HG02973 (cell line): ENCODE measurements around the gene CDCA7.
"Not testable (repeated sequence)": the region's sequence is repeated elsewhere in the genome, so short reads cannot be mapped to it uniquely, and the experiment has no call there.

Experiments
- ATAC-seq: cut with Tn5 transposase; IDR thresholded peaks from one replicate; pipeline ENCODE4 v1.9.1; 2021; ENCODE audit warnings: moderate library complexity; ENCODE audit not compliant: unreplicated experiment

The CDCA7 gene

GRCh38 chr2:173354582-173355131 lies at the start of gene CDCA7:
Gene CDCA7, plus strand, starts transcription at chr2:173354872. Its CDS starts 92 bp downstream, at chr2:173354964.
- ATAC-seq: peak; percentile 51

GRCh38 chr2:173305303-173305702 lies 49.4 kb upstream of the CDCA7 start:
- no peak for ATAC-seq

GRCh38 chr2:173307293-173307692 lies 47.4 kb upstream of the CDCA7 start:
- ATAC-seq: peak; percentile 71

- not testable (repeated sequence) for ATAC-seq
Measured at GRCh38 chr2:173309370-173309769, 45.3 kb upstream of the CDCA7 start.

- no peak for ATAC-seq
Measured at GRCh38 chr2:173311844-173312606, 42.6 kb upstream of the CDCA7 start.

GRCh38 chr2:173323371-173323770 lies 31.3 kb upstream of the CDCA7 start:
- ATAC-seq: no peak

GRCh38 chr2:173326806-173327205 lies 27.9 kb upstream of the CDCA7 start:
- ATAC-seq: no peak

- no peak for ATAC-seq
Measured at GRCh38 chr2:173327421-173327820, 27.3 kb upstream of the CDCA7 start.

- not testable (repeated sequence) for ATAC-seq
Measured at GRCh38 chr2:173333003-173333402, 21.7 kb upstream of the CDCA7 start.

GRCh38 chr2:173339807-173340206 lies 14.9 kb upstream of the CDCA7 start:
- ATAC-seq: no peak

GRCh38 chr2:173343921-173344320 lies 10.8 kb upstream of the CDCA7 start:
- ATAC-seq: no peak

- ATAC-seq: no peak
Measured at GRCh38 chr2:173346035-173346434, 8.6 kb upstream of the CDCA7 start.

- no peak for ATAC-seq
Measured at GRCh38 chr2:173347305-173348168, 7.1 kb upstream of the CDCA7 start.

GRCh38 chr2:173349287-173349686 lies 5.4 kb upstream of the CDCA7 start:
- ATAC-seq: no peak

- ATAC-seq: no peak
Measured at GRCh38 chr2:173350383-173350782, 4.3 kb upstream of the CDCA7 start.

- ATAC-seq: no peak
Measured at GRCh38 chr2:173351879-173352278, 2.8 kb upstream of the CDCA7 start.

GRCh38 chr2:173353556-173353955 lies 1.1 kb upstream of the CDCA7 start:
- ATAC-seq: no peak

- peak; percentile 34 for ATAC-seq
Measured at GRCh38 chr2:173354073-173354581, 545 bp upstream of the CDCA7 start.

- ATAC-seq: peak; percentile 32
Measured at GRCh38 chr2:173355132-173355865, 627 bp downstream of the CDCA7 start.

GRCh38 chr2:173355866-173356508 lies 1.3 kb downstream of the CDCA7 start:
- ATAC-seq: no peak
